ENCODE data around the gene FOCAD. TPM values are rescaled to one million over a fixed set of nuclear protein-coding genes. Genes with fewer than 3 reads are reported as not detected.

The FOCAD gene
- total RNA-seq, 2 experiments from 2014 or later: 13.8 to 18.5 TPM

DNA sequence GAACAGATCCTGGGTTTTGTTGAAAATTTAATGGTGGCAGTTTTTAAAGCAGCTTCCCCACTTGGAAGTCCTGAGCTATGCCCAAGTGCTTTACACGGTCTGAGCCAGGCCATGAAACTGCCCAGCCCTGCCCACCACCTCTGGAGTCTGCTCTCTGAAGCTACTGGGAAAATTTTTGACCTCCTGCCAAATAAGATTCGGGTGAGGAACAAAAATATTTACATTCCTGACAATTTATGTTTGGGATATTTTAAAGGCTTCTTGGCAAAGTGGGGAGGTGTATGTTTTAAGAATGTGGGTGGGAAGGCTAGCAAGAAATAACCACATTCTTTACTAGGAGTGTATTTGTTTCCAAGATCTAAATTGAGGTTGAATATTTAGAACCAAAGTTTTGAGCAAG, 297.4 kb downstream of the FOCAD start:
- POLR2A ChIA-PET: interaction anchor here (0.5 to 4.5 kb wide), 8 partner anchors 9 to 967 kb away, joined by 3 to 19 read pairs (median 4); no protein-coding TSS in a partner anchor
- Histone ChIP-seq H4K20me1 (ENCODE audit: insufficient read depth, low read length) (no peaks in the 10 kb centered on the region), H2AFZ (ENCODE audit: low read length) (peak overlapping the region; percentile 69), H3K79me2 (ENCODE audit: insufficient read depth, low read depth, low read length) (no peaks in the 10 kb centered on the region), H3K9me2 (ENCODE audit: insufficient read depth, low read length) (no peaks in the 10 kb centered on the region), H3K4me2 (ENCODE audit: low read length) (peak overlapping the region; percentile 75), H3K27ac (ENCODE audit: low read depth, low read length, poor library complexity, severe bottlenecking) (peak overlapping the region; percentile 54), H3K4me3 (ENCODE audit: low read depth, low read length, poor library complexity, severe bottlenecking) (peak overlapping the region; percentile 38), H3K36me3 (ENCODE audit: insufficient read depth, low read length) (no peaks in the 10 kb centered on the region; the same call in 1 of the 2 replicates), H3K9me3 (ENCODE audit: low read length) (no peaks in the 10 kb centered on the region), H3K4me1 (ENCODE audit: insufficient read depth, low read length, poor library complexity, severe bottlenecking) (peaks cover 21% of the 10 kb centered on the region)
- no peak for DNase-seq (ENCODE audit: low spot score)
- TF ChIP-seq, protein P1, sequence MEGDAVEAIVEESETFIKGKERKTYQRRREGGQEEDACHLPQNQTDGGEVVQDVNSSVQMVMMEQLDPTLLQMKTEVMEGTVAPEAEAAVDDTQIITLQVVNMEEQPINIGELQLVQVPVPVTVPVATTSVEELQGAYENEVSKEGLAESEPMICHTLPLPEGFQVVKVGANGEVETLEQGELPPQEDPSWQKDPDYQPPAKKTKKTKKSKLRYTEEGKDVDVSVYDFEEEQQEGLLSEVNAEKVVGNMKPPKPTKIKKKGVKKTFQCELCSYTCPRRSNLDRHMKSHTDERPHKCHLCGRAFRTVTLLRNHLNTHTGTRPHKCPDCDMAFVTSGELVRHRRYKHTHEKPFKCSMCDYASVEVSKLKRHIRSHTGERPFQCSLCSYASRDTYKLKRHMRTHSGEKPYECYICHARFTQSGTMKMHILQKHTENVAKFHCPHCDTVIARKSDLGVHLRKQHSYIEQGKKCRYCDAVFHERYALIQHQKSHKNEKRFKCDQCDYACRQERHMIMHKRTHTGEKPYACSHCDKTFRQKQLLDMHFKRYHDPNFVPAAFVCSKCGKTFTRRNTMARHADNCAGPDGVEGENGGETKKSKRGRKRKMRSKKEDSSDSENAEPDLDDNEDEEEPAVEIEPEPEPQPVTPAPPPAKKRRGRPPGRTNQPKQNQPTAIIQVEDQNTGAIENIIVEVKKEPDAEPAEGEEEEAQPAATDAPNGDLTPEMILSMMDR (conservative IDR thresholded peaks at IDR 0.05; ENCODE audit: low read length): no peak
- TF ChIP-seq EZH2phosphoT487 (IDR thresholded peaks at IDR 0.05; ENCODE audit: borderline replicate concordance, low read depth, low read length): no peak
- BruUV-seq (replicated peaks): no TSS peak
- CTCF ChIA-PET (ENCODE audit: unreplicated experiment): no interaction called here
- intact Hi-C loops (cut with micrococcal nuclease; ENCODE audit: unreplicated experiment): loop anchor here (5.0 kb wide), 1 partner anchor 116 kb away; no protein-coding TSS in a partner anchor

- Histone ChIP-seq H3K27ac (ENCODE audit: low read depth, low read length, poor library complexity, severe bottlenecking) (no peak overlapping the region), H3K4me3 (ENCODE audit: low read depth, low read length, poor library complexity, severe bottlenecking) (no peak overlapping the region), H3K4me1 (ENCODE audit: insufficient read depth, low read length, poor library complexity, severe bottlenecking) (peaks cover 43% of the 10 kb centered on the region), H3K9me3 (ENCODE audit: low read length) (no peaks in the 10 kb centered on the region), H3K79me2 (ENCODE audit: insufficient read depth, low read depth, low read length) (no peaks in the 10 kb centered on the region), H3K9me2 (ENCODE audit: insufficient read depth, low read length) (no peaks in the 10 kb centered on the region), H2AFZ (ENCODE audit: low read length) (no peak overlapping the region), H3K36me3 (ENCODE audit: insufficient read depth, low read length) (no peaks in the 10 kb centered on the region), H4K20me1 (ENCODE audit: insufficient read depth, low read length) (no peaks in the 10 kb centered on the region), H3K4me2 (ENCODE audit: low read length) (no peak overlapping the region)
- DNase-seq (ENCODE audit: low spot score): no peak
- POLR2A ChIA-PET: interaction anchor here (1.4 to 1.8 kb wide), 2 partner anchors 9 to 95 kb away, joined by 3 to 9 read pairs; no protein-coding TSS in a partner anchor
- CTCF ChIA-PET (ENCODE audit: unreplicated experiment): no interaction called here
- TF ChIP-seq, protein P1 (conservative IDR thresholded peaks at IDR 0.05; ENCODE audit: low read length): no peak
- no peak for TF ChIP-seq EZH2phosphoT487 (IDR thresholded peaks at IDR 0.05; ENCODE audit: borderline replicate concordance, low read depth, low read length)
- no TSS peak for BruUV-seq (replicated peaks)
- intact Hi-C loops (cut with micrococcal nuclease; ENCODE audit: unreplicated experiment): loop anchor here (5.0 kb wide), 1 partner anchor 113 kb away; no protein-coding TSS in a partner anchor
These were observed 300.4 kb downstream of the FOCAD start for GRCh38 chr9:20984506-20984905.

DNA sequence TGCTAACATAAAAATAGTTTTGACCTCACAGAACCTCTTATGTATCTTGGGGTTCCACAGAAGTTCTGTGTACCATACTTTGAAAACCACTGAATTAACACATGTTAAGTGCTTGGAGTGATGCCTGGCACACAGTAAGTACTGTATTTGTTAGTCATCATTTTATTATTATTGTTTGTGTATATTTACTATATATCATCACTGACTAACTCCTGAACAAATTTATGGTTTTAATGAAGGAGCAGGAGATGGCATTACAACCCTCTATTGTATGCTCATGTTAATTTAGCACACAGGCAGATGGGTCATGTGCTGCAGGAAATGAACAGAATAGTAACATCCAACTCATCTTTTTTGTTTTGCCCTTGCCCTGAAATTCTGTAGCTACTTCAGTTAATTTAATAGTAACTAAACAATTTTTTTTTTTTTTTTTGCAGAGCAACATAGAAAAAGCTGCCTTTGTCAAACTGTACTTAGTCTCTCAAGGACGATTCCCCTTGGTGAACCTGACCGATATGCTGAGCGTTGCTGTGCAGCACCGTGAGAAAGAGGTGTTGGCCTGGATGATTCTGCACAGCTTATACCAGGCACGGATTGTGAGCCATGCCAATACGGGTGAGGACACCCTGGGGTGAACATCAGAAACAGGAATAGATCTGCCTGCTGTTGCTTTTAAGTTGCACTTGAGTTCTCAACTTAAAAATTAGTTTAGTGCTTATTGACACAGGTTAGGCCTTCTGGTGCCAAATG, 302.0 kb downstream of the FOCAD start:
- POLR2A ChIA-PET: interaction anchor here (0.6 to 1.4 kb wide), 4 partner anchors 9 to 371 kb away, joined by 3 to 5 read pairs (median 4); no protein-coding TSS in a partner anchor
- no peak for TF ChIP-seq EZH2phosphoT487 (IDR thresholded peaks at IDR 0.05; ENCODE audit: borderline replicate concordance, low read depth, low read length)
- TF ChIP-seq, protein P1 (conservative IDR thresholded peaks at IDR 0.05; ENCODE audit: low read length): no peak

More for the DNA sequence above, 302.0 kb downstream of the FOCAD start:
- CTCF ChIA-PET (ENCODE audit: unreplicated experiment): no interaction called here
- Histone ChIP-seq H3K4me1 (ENCODE audit: insufficient read depth, low read length, poor library complexity, severe bottlenecking) (peaks cover 39% of the 10 kb centered on the region), H3K4me2 (ENCODE audit: low read length) (no peak overlapping the region), H2AFZ (ENCODE audit: low read length) (no peak overlapping the region), H3K36me3 (ENCODE audit: insufficient read depth, low read length) (no peaks in the 10 kb centered on the region), H3K79me2 (ENCODE audit: insufficient read depth, low read depth, low read length) (no peaks in the 10 kb centered on the region), H3K4me3 (ENCODE audit: low read depth, low read length, poor library complexity, severe bottlenecking) (no peak overlapping the region), H3K9me2 (ENCODE audit: insufficient read depth, low read length) (no peaks in the 10 kb centered on the region), H3K9me3 (ENCODE audit: low read length) (no peaks in the 10 kb centered on the region), H4K20me1 (ENCODE audit: insufficient read depth, low read length) (no peaks in the 10 kb centered on the region), H3K27ac (ENCODE audit: low read depth, low read length, poor library complexity, severe bottlenecking) (no peak overlapping the region)
- BruUV-seq (replicated peaks): no TSS peak
- intact Hi-C loops (cut with micrococcal nuclease; ENCODE audit: unreplicated experiment): no loop called here
- DNase-seq (ENCODE audit: low spot score): no peak
